ENCODE data around the gene AHR. TPM values are rescaled to one million over a fixed set of nuclear protein-coding genes. Genes with fewer than 3 reads are reported as not detected.

AHR gene
- 326 and 493 TPM in 2 replicates for total RNA-seq (ENCODE audit: low replicate concordance)

GRCh38 chr7:17298102-17298839 lies at the start of gene AHR:
AHR (plus strand) TSS chr7:17298652; CDS start chr7:17299265, 613 bp downstream.
- peak within 1 kb of the TSS; percentile 78 for H3K4me3 ChIP-seq (ENCODE audit: low read depth, low read length)
- peak; percentile 96 for DNase-seq (ENCODE audit: low read depth)
- TF ChIP-seq, protein P1, sequence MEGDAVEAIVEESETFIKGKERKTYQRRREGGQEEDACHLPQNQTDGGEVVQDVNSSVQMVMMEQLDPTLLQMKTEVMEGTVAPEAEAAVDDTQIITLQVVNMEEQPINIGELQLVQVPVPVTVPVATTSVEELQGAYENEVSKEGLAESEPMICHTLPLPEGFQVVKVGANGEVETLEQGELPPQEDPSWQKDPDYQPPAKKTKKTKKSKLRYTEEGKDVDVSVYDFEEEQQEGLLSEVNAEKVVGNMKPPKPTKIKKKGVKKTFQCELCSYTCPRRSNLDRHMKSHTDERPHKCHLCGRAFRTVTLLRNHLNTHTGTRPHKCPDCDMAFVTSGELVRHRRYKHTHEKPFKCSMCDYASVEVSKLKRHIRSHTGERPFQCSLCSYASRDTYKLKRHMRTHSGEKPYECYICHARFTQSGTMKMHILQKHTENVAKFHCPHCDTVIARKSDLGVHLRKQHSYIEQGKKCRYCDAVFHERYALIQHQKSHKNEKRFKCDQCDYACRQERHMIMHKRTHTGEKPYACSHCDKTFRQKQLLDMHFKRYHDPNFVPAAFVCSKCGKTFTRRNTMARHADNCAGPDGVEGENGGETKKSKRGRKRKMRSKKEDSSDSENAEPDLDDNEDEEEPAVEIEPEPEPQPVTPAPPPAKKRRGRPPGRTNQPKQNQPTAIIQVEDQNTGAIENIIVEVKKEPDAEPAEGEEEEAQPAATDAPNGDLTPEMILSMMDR (IDR thresholded peaks at IDR 0.05; ENCODE audit: insufficient read depth, low read length) = no peak

- TF ChIP-seq, protein P1 (IDR thresholded peaks at IDR 0.05; ENCODE audit: insufficient read depth, low read length) = no peak
- no peak overlapping the region for H3K4me3 ChIP-seq (ENCODE audit: low read depth, low read length)
- DNase-seq (ENCODE audit: low read depth) = no peak
These were observed 44.6 kb upstream of the AHR start for GRCh38 chr7:17253885-17254284.

- H3K4me3 ChIP-seq (ENCODE audit: low read depth, low read length) = no peak overlapping the region
- TF ChIP-seq, protein P1 (IDR thresholded peaks at IDR 0.05; ENCODE audit: insufficient read depth, low read length) = no peak
- DNase-seq (ENCODE audit: low read depth) = no peak
These were observed 42.5 kb upstream of the AHR start for GRCh38 chr7:17255926-17256325.

GRCh38 chr7:17256375-17256774 lies 42.1 kb upstream of the AHR start:
- DNase-seq (ENCODE audit: low read depth) = no peak
- H3K4me3 ChIP-seq (ENCODE audit: low read depth, low read length) = no peak overlapping the region
- TF ChIP-seq, protein P1 (IDR thresholded peaks at IDR 0.05; ENCODE audit: insufficient read depth, low read length) = no peak

DNA sequence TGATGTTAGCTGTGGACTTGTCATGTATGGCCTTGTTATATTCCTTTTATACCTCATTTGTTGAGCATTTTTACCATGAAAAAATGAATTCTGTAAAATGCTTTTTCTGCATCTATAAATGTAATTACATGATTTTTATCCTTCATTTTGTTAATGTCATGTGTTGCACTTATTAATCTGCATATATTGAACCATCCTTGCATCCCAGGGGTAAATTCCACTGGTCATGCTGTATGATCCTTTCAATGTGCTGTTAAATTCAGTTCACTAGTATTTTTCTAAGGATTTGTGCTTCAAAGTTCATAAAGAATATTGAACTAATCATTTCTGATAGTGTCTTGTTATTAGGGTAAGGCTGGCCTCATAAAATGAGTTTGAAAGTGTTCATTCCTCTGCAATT lies 31.9 kb upstream of the AHR start:
- DNase-seq (ENCODE audit: low read depth) = no peak
- H3K4me3 ChIP-seq (ENCODE audit: low read depth, low read length) = no peak overlapping the region

GRCh38 chr7:17269341-17270221 lies 28.9 kb upstream of the AHR start:
- TF ChIP-seq, protein P1 (IDR thresholded peaks at IDR 0.05; ENCODE audit: insufficient read depth, low read length) = no peak
- H3K4me3 ChIP-seq (ENCODE audit: low read depth, low read length) = no peak overlapping the region
- no peak for DNase-seq (ENCODE audit: low read depth)

More for the DNA sequence above, 31.9 kb upstream of the AHR start:
- TF ChIP-seq, protein P1 (IDR thresholded peaks at IDR 0.05; ENCODE audit: insufficient read depth, low read length) = no peak

All from fibroblast of the aortic adventitia (primary cell).